GM18517 (cell line): ENCODE measurements around the gene RPS18.
"Not testable (repeated sequence)": the region's sequence is repeated elsewhere in the genome, so short reads cannot be mapped to it uniquely, and the experiment has no call there.

Source experiments
- ATAC-seq: cut with Tn5 transposase; IDR thresholded peaks from one replicate; pipeline ENCODE4 v1.9.1; 2021; ENCODE audit warnings: mild to moderate bottlenecking, moderate library complexity; ENCODE audit not compliant: unreplicated experiment

Gene RPS18

DNA sequence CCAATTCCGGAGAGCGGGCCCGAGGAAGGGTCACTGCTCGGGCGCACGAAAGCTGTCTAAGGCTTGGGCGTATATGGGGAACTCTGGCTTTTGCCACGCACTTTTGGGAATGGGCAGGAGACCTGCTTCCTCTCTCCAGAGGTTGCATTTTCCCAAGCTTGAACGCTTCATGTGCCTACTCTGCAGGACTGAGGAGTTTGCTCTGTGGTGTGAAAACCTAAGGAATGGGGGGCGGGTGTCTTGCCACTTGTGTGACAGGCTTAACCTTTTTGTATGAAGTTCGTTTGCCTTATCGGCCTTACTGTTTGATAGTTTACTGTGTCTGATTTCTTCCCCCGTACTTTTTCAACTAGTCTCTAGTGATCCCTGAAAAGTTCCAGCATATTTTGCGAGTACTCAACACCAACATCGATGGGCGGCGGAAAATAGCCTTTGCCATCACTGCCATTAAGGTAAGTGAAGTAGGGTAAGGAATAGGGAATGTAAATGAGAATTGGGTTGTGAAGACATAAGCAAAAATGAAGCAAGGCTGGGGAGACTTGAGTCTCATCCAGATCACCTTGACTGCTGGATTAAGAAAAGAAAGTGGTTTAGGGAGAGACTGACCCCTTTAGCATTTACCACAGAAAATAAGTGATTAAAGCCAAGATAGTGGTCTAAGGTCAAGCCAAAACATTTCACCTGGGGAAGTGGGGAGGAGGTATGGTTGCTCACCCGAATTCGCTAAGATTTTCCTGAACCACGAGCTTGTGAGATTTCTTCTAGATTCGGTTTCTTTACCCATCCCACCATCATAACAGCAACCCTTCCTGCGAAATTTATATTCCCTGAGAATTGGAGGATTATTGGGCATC is 627 bp downstream of the RPS18 start:
- peak; percentile 9 for ATAC-seq

DNA sequence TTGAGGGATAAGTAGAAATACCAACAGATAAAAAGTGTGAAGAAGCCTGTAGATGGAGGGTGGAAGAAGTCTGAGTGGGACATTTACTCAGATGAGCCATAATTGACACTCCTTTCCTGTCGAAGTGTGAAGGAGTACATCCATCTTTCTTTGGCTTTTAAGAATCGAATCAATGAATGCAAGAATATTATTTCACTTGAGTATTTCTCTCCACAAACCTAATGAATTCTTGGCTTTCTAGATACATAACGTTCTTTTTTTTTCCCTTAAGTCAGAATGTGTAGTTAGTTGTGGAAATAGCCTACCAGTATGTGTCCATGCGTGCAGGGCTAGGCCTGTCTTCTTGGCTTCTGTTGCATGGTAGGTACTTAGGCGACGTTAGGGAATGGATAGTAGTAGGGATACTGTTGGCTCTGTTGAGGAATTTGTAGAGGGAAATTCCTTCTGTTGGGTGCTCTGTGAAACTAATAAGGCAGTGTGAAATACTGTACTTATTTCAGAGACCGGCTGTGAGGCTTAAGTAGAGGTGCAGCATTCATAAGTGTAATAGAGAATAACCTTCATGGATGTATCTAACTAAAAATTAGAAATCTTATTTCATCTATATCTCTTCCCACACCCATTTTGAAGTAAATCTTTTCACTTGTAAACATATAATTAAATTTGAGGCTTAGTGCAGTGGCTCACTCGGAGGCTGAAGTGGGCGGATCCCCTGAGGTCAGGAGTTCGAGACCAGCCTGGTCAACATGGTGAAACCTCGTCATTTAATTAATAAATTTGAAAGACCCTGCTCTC is 1.5 kb downstream of the RPS18 start:
- ATAC-seq = no peak

DNA sequence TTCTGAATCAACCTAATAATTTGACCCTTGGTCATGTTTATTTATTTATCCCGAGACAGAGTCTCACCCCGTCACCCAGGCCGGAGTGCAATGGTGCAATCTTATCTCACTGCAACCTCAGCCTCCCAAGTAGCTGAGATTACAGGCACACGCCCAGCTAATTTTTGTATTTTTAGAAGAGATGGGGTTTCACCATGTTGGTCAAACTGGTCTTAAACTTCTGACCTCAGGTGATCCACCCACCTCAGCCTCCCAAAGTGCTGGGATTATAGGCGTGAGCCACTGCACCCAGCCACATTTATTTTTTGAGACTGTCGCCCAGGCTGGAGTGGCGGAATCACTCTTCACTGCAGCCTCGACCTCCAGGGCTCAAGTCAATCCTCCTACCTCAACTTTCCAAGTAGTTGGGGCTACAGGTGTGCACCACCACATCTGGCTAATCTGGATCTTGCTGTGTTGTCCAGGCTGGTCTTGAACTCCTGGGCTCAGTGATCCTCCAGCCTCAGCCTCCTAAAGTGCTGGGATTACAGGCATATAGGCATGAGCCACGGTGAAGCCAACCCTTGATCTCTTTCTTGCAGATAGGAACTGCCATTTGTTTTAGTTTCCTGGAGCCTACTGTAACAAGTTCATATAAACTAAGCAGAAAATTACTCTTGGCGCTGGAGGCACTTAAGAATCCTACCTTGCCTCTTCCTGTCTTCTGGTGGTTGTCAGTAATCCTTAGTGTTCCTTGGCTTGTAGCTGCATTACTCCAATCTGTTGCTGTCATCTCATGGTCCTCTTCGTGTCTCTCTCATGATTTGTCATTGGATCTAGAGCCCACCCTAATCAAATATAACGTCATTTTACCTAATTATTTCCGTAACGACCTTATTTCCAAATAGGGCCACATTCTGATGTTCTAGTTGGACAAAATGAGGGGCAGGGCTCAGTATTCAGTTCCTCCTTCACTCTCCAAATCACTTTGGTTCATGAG is 2.3 kb downstream of the RPS18 start:
- ATAC-seq = no peak

DNA sequence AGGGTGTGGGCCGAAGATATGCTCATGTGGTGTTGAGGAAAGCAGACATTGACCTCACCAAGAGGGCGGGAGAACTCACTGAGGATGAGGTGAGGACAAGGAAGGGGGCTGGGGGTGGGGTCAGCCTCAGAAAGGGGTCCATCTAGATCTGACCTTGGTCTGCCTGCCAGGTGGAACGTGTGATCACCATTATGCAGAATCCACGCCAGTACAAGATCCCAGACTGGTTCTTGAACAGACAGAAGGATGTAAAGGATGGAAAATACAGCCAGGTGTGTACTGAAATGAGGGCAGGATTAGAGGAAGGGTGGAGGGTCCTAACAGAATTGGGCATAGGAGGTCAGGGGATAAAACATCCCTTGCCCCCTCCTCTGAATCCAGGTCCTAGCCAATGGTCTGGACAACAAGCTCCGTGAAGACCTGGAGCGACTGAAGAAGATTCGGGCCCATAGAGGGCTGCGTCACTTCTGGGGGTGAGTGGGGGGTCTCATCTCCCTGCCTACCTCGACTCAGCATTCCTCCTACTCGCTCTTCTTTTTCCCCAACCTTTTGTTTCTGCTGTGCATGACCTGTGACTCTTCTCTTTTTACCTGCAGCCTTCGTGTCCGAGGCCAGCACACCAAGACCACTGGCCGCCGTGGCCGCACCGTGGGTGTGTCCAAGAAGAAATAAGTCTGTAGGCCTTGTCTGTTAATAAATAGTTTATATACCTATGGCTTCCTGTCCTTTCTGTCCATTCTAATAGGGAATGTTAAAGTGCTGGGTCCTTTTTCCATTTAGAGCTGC is 4.1 kb downstream of the RPS18 start:
- ATAC-seq = not testable (repeated sequence)

DNA sequence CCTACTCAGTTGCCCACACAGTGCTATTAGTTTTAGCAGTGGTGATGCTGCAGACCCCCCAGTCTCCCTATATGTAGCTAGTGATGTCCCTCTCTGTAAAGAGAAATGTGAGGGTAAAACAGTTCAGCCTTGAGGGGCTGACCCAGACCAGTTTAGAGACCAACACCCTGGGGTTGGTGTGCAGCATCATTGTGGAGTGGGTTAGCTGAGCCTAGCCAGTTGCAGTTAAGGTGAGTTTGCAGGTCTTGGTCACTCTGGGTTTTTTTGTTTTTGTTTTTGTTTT is 4.6 kb downstream of the RPS18 start:
- ATAC-seq = no peak

DNA sequence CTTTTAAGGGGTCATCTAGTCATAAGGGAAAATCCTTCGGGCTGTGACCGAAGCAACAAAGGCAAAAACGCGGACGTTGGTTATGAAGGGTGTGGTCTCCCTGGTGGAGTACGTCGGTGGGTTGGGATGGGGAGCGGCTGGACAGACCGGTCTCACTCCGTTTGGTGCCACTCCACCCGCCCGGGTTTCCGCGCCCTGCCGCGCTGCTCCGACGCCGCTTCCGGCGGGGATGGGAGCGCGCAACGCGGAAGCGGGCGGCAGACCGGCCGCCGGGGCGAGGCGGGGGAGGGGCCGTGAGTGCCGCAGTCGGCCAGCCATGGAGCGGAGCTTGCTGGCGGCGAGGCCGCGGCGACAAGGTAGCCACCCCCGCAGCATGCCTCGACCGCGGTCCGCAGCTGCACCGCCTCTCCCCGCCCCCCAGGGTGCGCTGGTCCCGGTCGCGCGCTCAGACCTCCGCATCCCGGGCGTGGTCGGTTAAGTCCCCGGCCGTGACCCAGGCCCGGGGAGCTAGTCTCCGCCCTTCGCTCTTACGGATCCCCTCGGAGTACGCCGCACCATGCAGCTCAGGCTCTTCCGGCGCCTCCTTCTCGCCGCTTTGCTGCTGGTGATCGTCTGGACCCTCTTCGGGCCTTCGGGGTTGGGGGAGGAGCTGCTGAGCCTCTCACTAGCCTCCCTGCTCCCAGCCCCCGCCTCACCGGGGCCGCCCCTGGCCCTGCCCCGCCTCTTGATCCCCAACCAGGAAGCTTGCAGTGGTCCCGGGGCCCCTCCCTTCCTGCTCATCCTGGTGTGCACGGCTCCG is 5.2 kb downstream of the RPS18 start, which contains the start of gene B3GALT4:
Gene B3GALT4, plus strand, starts transcription at position 260 of the 799 bp plus-strand sequence. Its CDS starts 297 bp downstream, at position 557.
- peak; percentile 42 for ATAC-seq

DNA sequence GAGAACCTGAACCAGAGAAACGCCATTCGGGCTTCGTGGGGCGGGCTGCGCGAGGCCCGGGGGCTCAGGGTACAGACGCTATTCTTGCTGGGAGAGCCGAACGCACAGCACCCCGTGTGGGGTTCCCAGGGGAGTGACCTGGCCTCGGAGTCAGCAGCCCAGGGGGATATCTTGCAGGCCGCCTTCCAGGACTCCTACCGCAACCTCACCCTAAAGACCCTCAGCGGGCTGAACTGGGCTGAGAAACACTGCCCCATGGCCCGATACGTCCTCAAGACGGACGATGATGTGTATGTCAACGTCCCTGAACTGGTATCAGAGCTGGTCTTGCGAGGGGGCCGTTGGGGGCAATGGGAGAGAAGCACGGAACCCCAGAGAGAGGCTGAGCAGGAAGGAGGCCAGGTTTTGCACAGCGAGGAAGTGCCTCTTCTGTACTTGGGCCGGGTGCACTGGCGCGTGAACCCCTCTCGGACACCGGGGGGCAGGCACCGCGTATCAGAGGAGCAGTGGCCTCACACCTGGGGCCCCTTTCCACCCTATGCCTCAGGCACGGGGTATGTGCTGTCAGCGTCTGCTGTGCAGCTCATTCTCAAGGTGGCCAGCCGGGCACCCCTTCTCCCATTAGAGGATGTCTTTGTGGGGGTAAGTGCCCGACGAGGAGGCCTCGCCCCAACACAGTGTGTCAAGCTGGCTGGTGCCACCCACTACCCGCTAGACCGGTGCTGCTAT is 6.0 kb downstream of the RPS18 start:
- no peak for ATAC-seq

DNA sequence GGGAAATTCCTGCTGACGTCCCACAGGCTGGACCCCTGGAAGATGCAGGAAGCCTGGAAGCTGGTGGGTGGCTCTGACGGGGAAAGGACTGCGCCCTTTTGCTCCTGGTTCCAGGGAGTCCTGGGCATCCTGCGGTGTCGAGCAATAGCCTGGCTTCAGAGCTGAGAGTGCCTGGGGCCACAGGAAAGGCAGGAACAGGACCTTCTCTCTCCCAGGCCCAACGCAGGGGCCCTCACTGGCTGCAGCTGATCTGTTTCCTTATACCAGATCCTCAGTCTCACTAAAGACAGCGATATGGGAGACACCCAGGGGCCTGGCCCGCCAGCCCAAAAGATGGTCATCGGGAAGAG is 6.5 kb downstream of the RPS18 start:
- ATAC-seq = no peak

DNA sequence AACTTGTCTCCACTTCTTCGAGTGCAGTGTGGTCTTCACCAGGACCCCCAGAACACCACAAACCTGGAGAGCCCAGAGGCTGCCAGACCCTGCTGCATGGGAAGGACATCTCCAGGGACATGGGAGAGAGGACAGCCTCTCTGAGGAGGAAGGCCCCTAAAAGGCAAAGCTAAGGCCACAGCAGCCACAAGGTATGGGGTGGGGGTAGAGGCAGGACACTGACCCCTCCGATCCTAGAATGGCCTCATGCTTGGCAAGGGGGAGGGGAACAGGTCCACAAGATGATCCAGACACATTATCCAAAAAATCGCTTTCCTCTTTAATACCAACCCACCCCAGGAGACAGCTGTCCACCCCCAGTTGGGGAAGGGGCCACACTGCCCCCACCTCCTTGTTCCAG is 6.9 kb downstream of the RPS18 start:
- ATAC-seq = no peak

DNA sequence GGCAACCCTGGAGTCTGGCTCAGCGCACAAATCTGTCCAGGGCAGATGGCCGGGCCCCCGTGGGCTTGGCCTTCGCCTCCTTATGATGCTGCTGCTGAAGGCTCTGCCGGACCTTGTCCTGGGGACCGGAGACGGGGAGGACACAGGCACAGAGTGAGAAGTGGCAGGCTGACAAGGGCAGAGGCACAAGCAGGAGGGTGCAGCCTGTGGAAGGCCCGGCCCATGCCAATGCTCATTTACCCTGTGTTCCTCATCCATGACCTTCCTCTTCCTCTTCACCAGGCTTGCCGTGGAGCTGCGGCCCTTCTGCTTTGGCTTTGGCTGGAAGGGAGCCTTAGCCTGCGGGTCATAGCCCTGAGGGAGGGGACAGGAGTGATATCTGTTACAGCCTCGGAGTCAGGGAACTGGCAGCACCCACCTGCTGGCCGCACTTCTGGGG is 7.4 kb downstream of the RPS18 start:
- ATAC-seq = no peak

DNA sequence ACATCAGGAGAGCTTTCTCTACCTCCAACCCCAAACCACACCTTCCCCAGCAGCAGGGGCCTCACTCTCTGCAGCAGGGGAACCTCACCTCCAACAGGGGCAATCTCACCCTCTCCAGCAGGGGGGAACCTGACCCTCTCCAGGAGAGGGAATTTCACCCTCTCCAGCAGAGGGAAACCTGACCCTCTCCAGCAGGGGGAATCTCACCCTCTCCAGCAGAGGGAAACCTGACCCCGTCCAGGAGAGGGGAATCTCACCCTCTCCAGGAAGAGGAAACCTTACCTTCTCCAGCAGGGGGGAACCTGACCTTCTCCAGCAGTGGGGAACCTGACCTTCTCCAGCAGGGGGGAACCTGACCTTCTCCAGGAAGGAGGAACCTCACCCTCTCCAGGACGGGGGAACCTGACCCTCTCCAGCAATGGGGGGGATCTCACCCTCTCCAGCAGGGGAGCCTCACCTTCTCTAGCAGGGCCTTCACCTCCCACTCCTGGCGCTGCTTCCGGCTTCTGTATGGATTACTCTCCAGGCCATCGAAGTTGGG is 8.2 kb downstream of the RPS18 start:
- no peak for ATAC-seq

DNA sequence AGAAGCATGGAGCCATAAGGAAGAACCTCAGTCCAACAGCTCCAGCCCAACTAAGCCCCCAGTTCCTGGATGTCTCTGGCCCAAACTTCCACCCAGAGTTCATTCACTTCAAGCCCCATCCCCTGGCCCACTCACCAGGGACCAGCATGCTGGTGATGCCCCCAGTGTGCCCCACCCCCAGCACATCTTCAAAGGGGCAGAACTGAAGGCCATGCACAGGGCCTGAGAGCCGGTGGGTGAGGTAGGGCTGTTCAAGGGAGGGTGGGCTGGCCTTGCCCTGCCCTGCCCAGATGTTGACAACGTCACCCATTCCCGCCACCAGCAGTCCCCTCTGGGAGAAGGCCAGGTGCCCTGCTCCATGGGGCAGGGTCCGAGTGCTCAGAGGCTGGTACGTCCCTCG is 8.7 kb downstream of the RPS18 start:
- ATAC-seq = no peak

DNA sequence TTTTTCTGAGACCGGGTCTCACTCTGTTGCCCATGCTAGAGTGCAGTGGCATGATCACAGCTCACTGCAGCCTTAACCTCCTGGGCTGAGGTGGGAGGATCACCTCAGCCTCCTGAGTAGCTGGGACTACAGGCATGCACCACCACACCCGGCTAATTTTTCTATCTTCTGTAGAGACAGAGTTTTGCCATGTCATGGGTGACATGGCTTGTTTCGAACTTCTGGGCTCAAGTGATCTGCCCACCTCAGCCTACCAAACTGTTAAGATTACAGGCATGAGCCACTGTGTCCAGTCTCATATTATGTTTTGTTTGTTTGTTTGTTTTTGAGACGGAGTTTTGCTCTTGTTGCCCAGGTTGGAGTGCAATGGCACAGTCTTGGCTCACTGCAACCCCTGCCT is 13.3 kb downstream of the RPS18 start:
- not testable (repeated sequence) for ATAC-seq

DNA sequence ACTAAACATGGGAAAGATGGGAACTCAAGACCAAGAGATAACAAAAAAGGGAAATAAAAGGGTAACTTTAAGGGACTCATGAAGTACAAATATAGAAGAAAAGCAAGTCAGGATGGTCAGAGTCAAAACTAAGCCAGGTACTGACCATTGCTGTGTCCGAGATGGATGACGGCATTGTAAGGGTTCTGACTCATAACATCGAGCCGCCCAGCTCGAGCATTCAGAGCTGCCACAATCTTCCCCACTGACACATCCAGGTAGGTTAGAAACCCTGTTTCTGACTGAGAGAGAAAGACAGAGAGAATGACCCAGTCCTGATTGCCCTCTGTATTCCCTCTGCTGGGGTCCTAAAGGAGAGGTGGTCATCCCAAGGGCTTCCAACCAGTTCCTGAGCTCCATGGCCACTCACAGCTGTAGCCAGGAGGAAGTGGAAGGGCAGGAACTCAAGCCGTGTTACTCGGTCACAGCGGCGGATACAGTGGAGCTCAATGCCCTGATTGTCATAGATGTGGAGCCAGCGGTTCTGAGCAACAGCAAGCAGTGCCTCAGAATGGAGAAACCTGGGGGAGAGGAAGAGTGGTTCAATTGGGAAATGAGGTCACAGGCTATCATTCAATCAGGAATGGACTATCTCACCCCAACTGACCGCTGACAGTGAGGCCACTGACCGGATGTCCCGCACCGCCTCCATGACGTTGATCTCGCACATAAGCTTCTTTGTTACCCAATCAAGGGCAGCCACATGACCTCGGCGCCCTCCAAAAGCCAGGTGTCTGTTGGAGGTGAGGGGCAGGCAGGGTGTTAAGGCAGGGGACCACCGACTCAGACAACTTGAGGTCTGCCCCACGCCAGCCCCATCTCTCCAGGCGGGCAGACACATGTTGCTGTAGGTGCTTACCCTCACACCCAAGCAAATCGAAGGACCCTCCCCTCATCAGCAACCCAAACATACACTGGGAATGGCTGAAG is 15.4 kb downstream of the RPS18 start:
- no peak for ATAC-seq

DNA sequence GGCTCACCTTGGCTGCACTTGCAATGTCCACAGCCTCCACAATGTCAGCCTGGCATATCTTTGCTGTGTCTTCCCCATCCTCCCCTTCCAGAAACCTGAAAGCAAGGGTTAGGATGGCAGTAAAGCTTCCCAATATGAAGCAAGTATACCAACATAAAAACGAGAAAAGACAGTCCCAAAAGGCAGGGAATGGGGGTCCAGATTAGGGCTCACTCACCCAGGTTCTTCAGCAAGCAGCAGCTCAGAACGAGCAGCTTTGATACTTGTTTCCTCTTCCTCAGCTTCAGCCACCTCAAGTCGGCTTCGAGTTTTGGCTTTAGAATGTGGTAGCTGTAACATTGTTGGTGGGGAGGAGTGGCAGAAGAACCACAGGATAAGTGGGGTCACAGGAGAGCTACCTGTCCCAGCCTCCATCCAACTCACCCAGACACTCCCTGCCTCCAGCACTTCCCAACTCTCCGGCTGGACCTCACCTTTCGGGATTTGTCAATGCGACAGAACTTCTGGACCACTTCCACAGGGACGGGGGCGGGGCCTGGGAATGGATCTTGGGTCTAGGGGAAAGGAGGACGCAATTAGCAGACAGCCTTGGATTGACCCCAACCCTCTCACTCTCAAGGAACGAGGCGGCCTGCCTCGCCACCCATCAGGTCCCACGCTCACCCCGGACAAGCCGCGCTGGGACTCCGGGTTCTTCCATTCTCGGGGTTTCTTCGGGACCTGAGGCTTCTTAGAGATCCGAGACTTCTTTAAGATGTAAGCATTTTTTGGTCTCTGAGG is 16.5 kb downstream of the RPS18 start:
- ATAC-seq = no peak

DNA sequence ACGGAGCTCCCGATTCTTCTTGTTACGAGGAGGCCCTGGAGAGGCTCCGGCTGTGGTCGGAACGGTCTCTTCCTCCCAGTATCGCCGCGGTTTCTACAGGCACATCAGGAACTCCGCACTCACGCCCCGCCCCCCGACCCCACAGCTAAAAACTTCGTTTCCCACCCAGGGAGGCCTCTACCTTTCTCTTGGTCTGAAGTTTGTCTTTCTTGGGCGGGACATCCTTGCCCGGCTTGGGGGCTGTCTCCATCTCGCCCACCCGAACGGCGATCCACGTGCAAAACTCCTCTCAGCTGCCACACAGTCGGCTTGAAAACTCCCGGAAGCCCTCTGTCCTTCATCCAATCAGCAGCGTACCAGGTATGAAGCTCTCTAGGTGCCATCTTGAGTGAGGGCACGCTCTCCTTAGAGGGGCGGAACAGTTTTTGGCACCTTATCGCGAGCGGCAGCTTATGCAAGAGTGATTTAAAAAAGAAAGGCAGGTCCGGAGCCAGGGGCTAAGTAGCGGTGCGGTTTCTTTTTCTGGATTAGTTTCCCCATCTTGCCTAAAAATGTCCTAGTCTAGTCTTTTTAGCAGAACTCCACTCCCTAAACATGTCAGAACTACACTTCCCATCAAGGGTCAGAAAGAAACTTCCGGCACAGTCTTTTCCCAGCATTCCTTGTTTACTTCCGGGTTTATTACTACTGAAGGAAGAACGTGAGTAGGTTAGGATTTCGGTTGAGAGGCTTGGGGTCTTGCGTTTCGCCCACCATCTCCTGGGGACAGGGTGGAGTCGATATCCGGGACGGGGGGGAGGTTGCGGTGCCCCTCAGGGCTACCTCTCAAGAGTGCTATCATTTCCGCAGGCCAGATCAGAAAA is 17.3 kb downstream of the RPS18 start, which contains the start of the genes PFDN6 and WDR46:
Gene PFDN6, plus strand, starts transcription at position 681 of the 863 bp plus-strand sequence. CDS start 256 bp downstream, outside the sequence.
Gene WDR46, minus strand, starts transcription at position 319 of the 863 bp plus-strand sequence. Its CDS starts 69 bp downstream, at position 250.
- ATAC-seq = peak; percentile 68
